ENCODE data around the gene ADAMTS5.

DNA sequence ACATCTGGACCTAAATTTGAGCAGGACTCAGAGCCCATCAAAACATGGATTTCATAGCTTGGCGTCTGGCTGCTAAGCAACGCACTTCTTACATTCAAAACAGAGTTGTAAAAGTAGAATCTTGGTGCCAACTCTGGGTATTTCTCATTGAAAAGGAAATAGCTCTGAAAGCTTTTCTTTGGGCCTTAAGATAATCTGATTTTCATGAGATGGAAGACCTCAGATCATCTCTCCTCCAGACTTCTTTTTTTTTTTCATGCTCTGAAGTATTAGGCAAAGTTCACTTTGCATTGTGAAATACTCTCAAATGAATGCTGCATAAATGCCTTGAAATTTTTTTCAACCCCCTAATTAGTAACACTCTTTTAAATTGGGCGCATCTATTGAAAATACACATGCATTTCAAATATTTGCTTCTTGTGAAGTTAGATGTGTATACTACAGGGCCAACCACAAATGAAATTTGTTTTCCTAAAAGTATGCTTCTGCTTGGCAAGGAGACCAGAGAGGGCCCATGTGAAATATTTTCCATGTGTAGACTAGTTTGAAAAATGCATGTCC lies 4.2 kb downstream of the ADAMTS5 start:
- TF ChIP-seq CTCF (IDR thresholded peaks at IDR 0.05) (no peak), POLR2A (IDR thresholded peaks at IDR 0.05) (no peak), POLR2AphosphoS5 (IDR thresholded peaks at IDR 0.05) (no peak)
